ENCODE data around the gene NQO1. TPM values are rescaled to one million over a fixed set of nuclear protein-coding genes. Genes with fewer than 3 reads are reported as not detected.
"Not testable (repeated sequence)": the region's sequence is repeated elsewhere in the genome, so short reads cannot be mapped to it uniquely, and the experiment has no call there.

The NQO1 gene
- total RNA-seq, 2 donors from 2014 or later = 14.4 to 17.2 TPM

DNA sequence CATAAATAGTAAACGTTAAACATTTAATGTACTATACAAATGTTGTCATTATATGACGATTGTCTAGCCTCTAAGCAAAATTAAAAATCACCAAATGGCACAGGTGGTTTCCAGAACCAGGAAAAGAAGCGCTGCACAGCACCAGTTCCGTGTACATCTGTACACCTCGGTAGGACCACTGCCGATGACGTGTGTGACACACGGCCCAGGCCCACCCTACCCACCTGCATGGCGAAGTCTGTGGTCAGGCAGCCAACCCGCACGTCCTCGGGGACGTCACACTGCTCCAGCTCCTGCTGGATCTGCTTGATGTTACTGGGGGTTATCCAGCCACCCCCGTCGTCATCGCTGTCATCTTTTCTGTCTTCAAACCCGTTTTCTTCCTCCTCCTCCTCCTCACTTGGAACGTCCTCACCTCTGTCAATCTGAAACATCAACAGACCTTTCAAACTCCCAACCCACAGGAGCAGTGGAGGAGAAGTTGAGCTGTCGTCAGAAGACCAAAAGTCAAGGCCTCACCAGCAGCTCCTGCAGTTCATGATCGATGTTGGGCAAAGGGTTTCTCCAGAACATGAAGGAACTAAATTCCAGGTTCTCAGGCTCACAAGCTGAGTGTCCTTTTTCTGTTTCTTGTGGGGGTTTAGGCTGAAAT lies 22.5 kb upstream of the NQO1 start:
- ATAC-seq (no peak), DNase-seq (ENCODE audit: low spot score in 2 of 2) (no peak)
- H3K27ac Mint-ChIP-seq = peak overlapping the region in 1 of 2 donors; percentile 55
- peaks cover 25 to 55% of the 10 kb centered on the region in 2 donors for H3K36me3 Mint-ChIP-seq
- H3K9me3 Mint-ChIP-seq = no peaks in the 10 kb centered on the region

DNA sequence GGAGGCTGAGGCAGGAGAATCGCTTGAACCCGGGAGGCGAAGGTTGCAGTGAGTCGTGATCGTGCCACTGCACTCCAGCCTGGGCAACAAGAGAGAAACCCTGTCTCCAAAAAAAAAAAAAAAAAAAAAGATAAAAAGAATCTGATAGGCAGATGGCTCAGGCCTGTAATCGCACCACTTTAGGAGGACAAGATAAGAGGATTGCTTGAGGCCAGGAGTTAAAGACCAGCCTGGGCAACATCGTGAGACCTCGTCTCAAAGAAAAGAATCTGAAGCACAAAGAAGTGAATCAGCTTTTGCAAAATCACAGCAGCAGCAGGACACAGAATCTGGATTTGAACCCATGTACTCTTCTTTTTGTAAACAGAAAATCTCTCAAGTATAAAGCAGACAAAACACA lies 20.8 kb upstream of the NQO1 start:
- DNase-seq (ENCODE audit: low spot score in 2 of 2) (no peak), ATAC-seq (no peak)
- peaks cover 16 to 52% of the 10 kb centered on the region in 2 donors for H3K36me3 Mint-ChIP-seq
- H3K27ac Mint-ChIP-seq = peak overlapping the region in 1 of 2 donors; percentile 45
- no peaks in the 10 kb centered on the region for H3K9me3 Mint-ChIP-seq

DNA sequence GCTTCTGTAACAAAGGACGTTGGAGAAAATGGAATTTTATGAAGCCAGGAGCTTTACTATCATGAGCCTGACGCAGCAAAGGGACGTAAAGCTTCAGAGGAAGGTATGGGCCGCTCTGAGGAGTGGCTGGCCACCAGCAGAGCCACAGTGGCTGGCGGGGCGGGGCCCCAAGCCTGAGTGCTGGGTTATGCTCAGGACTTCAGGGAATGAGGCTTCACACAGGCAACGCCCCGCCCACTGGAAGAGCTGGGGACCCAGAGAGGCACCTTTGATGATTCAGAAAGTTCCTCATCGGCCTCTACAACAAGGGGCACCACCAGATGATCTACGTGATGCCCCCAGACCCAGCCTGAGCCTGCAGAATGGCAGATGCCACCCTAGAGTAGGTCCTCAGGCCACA lies 19.6 kb upstream of the NQO1 start:
- DNase-seq (ENCODE audit: low spot score in 2 of 2) (no peak), ATAC-seq (no peak)
- Mint-ChIP-seq H3K36me3 (peaks cover 14 to 50% of the 10 kb centered on the region in 2 donors), H3K27ac (peak overlapping the region; percentile 45 to 65), H3K9me3 (no peaks in the 10 kb centered on the region)

DNA sequence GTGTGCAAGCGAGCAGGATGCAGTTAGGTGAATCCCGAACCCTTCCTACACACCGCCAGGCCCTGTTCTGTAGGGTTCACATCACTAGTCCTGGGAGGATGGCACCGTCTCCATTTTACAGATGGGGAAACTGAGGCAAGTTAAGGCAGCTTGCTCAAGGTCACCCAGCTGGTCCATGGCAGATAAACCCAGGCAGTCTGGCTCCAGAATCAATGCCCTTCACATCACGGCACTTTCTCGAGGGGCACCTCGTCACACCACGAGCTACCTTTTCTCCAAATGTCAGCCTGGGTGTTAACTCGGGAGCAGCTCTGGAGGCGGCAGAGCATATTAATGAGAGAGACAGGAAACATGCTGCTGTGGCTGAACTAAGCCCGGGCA lies 18.9 kb upstream of the NQO1 start:
- Mint-ChIP-seq H3K36me3 (peaks cover 14 to 45% of the 10 kb centered on the region in 2 donors), H3K9me3 (no peaks in the 10 kb centered on the region), H3K27ac (peak overlapping the region in 1 of 2 donors; percentile 72)
- DNase-seq (ENCODE audit: low spot score in 2 of 2) = no peak
- ATAC-seq = no peak

DNA sequence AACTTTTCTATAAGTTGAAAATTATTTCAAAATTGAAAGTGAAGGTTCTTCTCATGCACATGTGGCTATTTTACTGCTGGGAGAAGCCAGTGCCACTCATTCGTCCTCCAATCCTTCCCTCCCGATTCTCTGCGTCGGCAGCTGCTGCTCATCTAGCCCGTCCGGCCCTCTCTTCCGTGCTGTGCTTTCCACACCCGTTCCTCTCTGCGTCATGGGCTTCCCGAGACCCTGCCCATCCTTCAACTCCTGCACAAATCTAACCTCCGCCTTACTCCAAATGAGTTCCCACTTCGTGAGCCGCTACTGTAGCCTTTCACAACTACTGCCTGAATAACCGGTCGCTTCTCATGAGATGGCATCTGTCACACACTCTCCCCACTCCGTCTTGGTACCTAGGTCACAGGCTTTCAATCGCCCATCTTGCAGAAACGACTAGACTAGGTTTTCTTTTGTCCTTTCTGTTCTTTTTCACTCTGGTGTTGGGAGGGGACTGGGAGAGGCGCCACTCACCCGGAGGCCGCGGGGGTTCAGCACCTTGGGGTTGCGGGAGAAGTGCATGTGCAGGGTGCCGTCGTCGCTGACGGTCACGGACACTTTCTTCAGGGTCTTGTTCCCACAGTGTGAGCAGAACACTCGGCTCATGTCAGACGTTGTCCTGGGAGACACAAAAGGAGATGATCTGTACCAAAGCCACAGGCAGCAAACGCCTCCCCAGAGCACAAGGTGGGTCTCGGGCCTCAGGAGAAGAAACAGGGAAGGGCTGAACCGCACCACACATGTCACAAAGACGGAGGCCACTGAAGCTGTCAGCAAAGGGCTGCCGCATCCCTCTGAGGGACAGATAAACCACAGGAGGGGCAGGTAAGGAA lies 18.2 kb upstream of the NQO1 start:
- DNase-seq (ENCODE audit: low spot score in 2 of 2) (no peak), ATAC-seq (no peak)
- Mint-ChIP-seq H3K27ac (peak overlapping the region in 1 of 2 donors; percentile 65), H3K36me3 (peaks cover 14 to 45% of the 10 kb centered on the region in 2 donors), H3K9me3 (no peaks in the 10 kb centered on the region)

DNA sequence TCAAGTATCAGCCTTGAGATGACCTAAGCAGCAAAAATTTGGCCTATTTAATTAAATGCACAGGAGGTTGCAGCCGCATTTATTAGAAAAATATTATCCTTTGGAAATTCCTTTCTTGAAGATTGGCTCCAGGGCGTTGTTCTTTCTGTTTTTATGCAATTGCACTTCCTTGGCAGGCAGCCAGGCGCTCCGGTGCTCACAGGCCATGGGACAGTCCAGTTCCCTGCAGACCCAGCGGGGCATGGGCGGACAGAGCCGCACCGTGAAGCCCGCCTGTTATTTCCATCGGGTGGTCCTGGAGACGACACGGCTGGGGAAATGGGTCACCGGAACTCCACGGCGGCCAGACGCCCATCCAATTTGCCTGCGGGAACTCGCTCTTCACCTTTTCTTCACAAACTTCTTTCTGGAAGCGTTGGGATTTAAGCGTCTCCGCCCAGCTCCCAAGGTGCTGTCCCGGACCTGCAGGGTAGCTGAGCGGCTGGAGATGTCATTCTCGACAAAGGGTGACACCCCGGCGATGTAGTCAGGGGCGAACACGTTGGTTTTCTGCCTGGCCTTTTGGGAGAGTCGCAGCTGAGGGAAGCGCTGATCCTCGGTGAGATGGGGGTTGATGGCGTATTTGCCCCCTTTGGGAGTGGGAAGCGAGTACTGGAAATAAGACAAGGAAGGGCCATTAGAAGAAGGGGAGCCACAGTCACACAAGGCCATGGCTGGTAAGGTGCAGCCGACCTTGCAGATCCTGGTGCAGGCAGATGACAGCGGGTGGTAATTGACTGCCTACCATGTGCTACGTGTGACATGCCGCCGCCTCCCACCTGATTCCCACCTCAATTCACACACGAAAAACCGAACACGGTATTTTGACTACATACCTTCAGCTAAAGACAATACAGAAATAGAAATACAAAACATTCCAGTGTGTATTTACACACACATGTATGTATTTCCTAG lies 15.9 kb upstream of the NQO1 start:
- Mint-ChIP-seq H3K27ac (no peak overlapping the region), H3K36me3 (peaks cover 7 to 30% of the 10 kb centered on the region in 2 donors), H3K9me3 (no peaks in the 10 kb centered on the region)
- no peak for ATAC-seq
- DNase-seq (ENCODE audit: low spot score in 2 of 2) = no peak

DNA sequence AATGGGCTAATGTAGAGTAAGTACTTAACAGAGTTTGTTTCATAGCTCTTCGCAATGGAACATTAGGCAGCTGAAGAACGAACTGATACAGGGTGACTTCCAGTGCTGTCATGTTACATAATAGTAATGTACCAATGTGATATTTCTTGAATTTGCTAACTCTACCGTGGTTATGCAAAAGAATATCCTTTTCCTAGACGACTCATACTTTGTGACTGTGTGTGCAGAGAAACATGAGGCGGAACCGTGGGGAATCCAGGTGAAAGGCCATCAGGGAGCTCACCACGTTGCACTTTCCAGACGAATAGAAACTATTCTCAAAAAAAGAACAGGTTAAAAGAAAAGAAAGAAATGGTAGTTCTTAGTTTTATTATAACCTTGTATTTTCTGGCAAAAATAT lies 15.2 kb upstream of the NQO1 start:
- DNase-seq (ENCODE audit: low spot score in 2 of 2) (no peak), ATAC-seq (peak in 1 of 2 donors; percentile 40)
- Mint-ChIP-seq H3K36me3 (peaks cover 7 to 29% of the 10 kb centered on the region in 2 donors), H3K27ac (no peak overlapping the region), H3K9me3 (no peaks in the 10 kb centered on the region)

DNA sequence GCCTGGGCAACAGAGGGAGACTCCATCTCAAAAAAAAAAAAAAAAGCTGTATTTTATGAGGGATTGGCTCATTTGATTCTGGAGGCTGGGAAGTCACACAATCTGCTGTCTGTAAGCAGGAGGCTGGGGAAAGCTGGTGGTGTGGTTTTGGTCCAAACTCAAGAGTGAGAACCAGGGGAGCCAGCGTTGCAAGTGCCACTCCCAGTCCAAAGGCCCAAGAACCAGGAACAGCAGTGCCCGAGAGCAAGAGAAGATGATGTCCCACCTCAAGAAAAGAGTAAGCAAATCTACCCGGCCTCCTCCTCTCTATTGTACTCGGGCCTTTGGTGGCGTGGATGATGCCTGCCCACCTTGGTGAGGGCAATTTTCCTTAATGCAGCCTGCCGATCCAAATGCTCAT lies 5.7 kb upstream of the NQO1 start:
- no peak for DNase-seq (ENCODE audit: low spot score in 2 of 2)
- peaks cover 0 to 2% of the 10 kb centered on the region in 2 donors for H3K36me3 Mint-ChIP-seq
- ATAC-seq = no peak
- no peak overlapping the region for H3K27ac Mint-ChIP-seq
- H3K9me3 Mint-ChIP-seq = no peaks in the 10 kb centered on the region

DNA sequence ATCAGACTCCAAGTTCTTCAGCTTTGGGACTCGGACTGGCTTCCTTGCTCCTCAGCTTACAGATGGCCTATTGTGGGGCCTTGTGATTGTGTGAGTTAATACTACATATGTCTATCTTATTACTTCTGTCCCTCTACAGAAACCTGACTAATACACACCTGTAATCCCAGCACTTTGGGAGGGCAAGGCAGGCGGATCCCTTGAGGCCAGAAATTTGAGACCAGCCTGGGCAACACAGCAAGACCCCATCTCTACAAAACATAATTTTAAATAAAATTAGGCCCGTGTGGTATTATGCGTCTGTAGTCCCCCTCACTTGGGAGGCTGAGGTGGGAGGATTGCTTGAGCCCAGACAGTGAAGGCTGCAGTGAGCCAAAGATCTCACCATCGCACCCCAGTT lies 4.9 kb upstream of the NQO1 start:
- peaks cover 7 to 10% of the 10 kb centered on the region in 2 donors for H3K36me3 Mint-ChIP-seq
- not testable (repeated sequence) for H3K9me3 Mint-ChIP-seq; H3K27ac Mint-ChIP-seq; DNase-seq (ENCODE audit: low spot score in 2 of 2); ATAC-seq

DNA sequence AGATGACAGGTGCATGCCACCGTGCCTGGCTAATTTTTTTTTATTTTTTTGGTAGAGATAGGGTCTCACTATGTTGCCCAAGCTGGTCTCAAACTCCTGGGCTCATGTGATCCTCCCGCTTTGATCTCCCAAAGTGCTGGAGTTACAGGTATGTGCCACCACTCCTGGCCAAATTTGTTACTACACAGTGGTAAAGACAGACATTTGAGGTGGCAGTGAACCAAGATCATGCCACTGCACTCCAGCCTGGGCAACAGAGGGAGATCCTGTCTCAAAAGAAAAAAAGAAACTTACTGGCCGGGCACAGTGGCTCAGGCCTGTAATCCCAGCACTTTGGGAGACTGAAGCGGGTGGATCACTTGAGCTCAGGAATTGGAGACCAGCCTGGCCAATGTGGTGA lies 2.7 kb upstream of the NQO1 start:
- peaks cover 8 to 14% of the 10 kb centered on the region in 2 donors for H3K36me3 Mint-ChIP-seq
- H3K27ac Mint-ChIP-seq; DNase-seq (ENCODE audit: low spot score in 2 of 2); ATAC-seq; H3K9me3 Mint-ChIP-seq: not testable (repeated sequence)

DNA sequence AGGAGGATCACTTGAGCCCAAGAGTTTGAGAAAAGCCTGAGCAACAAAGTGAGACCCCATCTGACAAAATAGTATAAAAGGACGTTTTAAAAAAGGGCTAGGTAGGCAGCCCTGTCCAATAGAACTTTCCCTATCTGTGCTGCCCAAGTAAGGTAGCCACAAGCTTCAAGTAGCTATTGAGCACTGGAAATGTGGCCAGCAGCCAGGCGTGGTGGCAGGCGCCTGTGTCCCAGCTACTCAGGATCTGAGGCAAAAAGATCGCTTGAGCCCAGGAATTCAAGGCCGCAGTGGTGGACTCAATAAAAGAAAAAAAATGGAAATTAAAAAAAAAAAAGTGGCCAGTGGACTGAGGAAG lies 1.5 kb upstream of the NQO1 start:
- no peaks in the 10 kb centered on the region for H3K9me3 Mint-ChIP-seq
- ATAC-seq = no peak
- H3K27ac Mint-ChIP-seq = peak overlapping the region; percentile 82 to 98
- peaks cover 8 to 14% of the 10 kb centered on the region in 2 donors for H3K36me3 Mint-ChIP-seq
- DNase-seq (ENCODE audit: low spot score in 2 of 2) = no peak

DNA sequence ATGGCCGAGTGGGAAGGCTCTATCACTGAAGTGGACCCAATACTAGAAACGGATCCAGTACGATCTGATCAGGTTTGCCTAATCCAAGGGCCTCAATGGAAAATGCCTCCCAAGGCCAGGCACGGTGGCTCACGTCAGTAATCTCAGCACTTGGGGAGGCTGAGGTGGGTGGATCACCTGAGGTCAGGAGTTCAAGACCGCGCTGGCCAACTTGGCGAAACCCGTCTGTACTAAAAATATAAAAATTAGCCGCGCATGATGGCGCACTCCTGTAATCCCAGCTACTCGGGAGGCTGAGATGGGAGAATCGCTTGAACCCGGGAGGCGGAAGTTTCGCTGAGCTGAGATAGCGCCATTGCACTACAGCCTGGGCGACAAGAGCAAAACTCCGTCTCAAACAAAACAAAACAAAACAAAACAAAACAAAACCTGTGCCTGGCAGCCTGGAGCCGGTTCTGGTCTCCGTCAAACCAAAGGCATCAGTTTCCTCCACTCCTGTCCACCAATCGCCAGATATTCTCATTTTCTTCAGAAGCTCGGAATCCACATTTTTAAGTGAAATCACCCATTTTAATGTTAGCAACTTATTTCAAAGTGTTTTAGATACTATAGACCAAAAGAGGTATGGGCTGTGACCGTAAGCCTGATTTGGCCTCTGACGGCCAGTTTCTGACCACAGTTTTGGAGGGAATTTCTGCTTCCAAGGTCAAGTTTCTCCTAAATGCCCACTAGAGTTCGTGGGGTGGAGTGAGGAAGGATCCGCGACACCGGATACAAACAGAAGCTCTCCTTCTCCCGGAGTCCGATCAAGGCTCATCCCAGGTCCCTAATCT lies 664 bp downstream of the NQO1 start:
- DNase-seq (ENCODE audit: low spot score in 2 of 2) (peak in 1 of 2 donors; percentile 52), ATAC-seq (no peak)
- peak overlapping the region; percentile 96 to 98 for H3K27ac Mint-ChIP-seq
- H3K36me3 Mint-ChIP-seq = peaks cover 8 to 14% of the 10 kb centered on the region in 2 donors
- H3K9me3 Mint-ChIP-seq = no peaks in the 10 kb centered on the region

DNA sequence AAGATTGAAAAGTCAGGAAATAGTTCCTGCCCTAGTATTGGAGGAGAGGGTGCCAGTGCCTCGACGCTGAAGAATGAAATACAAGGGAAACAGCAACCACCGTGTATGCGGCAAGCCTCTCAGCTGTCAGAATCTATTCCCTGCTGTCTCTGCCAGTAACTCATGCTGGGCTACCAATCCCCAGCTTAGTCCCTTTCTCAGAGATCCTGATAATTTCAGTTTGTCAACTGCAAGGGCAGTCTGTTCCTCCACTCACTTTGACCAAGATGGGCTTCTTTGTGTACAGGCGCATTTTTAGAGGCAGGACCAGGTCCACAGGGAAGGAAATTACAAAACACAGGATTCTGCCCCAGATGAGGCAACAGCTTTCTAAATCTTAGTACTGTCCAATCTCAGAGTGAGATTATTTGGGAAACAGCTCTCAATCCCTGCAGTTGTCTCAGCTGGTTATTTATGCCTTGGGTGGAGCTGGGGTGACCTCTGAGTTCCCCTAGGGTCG lies 1.3 kb downstream of the NQO1 start:
- peak in 1 of 2 donors; percentile 43 for DNase-seq (ENCODE audit: low spot score in 2 of 2)
- Mint-ChIP-seq H3K27ac (peak overlapping the region; percentile 44 to 98), H3K9me3 (no peaks in the 10 kb centered on the region), H3K36me3 (peaks cover 8 to 14% of the 10 kb centered on the region in 2 donors)
- no peak for ATAC-seq

DNA sequence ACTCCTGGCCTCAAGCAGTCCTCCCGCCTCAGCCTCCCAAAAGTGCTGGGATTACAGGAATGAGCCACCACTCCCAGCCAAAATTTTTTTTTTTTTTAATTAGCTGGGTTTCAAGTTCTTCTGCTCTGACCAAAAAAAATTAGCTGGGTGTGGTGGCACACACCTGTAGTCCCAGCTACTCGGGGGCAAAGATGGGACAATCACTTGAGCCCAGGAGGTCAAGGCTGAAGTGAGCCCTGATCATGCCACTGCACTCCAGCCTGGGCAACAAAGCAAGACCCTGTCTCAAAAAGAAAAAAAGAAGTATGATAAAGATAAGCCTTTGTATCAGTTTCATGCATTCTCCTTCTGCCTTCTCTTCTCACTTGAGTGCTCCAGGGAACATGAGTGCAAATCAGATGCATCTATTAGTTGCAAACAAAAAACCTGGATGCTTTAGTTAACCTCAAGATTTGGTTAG lies 1.9 kb downstream of the NQO1 start:
- ATAC-seq (no peak), DNase-seq (ENCODE audit: low spot score in 2 of 2) (no peak)
- Mint-ChIP-seq H3K36me3 (peaks cover 8 to 14% of the 10 kb centered on the region in 2 donors), H3K27ac (no peak overlapping the region), H3K9me3 (no peaks in the 10 kb centered on the region)

DNA sequence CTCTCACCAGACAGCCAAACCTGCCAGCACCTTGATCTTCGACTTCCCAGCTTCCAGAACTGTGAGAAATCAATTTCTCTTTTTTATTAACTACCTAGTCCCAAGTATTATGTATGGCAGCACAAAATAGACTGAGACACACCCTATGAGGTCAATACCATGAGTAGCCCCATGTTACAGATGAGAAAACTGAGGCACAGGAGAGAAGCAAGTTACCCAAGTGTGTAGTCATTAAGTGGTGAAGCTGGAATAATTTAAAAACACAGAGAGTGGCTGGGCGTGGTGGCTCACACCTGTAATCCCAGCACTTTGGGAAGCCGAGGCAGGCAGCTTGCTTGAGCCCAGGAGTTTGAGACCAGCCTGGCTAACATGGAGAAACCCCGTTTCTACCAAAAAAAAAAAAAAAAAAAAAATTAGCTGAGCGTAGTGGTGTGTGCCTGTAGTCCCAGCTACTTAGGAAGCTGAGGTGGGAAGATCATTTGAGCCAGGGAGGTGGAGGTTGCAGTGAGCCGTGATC lies 4.9 kb downstream of the NQO1 start:
- Mint-ChIP-seq H3K27ac (peak overlapping the region in 1 of 2 donors; percentile 6), H3K9me3 (no peaks in the 10 kb centered on the region), H3K36me3 (peaks cover 3 to 6% of the 10 kb centered on the region in 2 donors)
- no peak for ATAC-seq
- no peak for DNase-seq (ENCODE audit: low spot score in 2 of 2)

Measured in activated naive CD4-positive, alpha-beta T cell treated with anti-CD3 and anti-CD28 coated beads, Interleukin-2, amount 50 U/mL, for 72 hours (primary cell).